Measurements from ENCODE around the gene EMSY. TPM values are rescaled to one million over a fixed set of nuclear protein-coding genes. Genes with fewer than 3 reads are reported as not detected.

Gene EMSY
- total and polyA plus RNA-seq, 2 donors (not counting 3 experiments of a cell fraction or from before 2014, with no cell fraction given) = 18.3 to 25.7 TPM

- Histone ChIP-seq H3K4me2 (ENCODE audit: insufficient read depth, low read length) (no peak overlapping the region), H3K27ac (ENCODE audit: insufficient read depth, low read depth, low read length) (no peak overlapping the region), H3K79me2 (ENCODE audit: control insufficient read depth, insufficient read depth, low read length) (no peaks in the 10 kb centered on the region), H3K4me3 (replicated peaks in 1 of 3; ENCODE audit: insufficient read depth in 1 of 3, low read depth in 1 of 3, low read length in 3 of 3) (no peak overlapping the region), H3K9me1 (replicated peaks; ENCODE audit: control insufficient read depth, extremely low read depth, insufficient read depth, low read length) (no peaks in the 10 kb centered on the region), H3K9ac (replicated peaks; ENCODE audit: extremely low read depth, insufficient read depth, low read length) (no peak overlapping the region), H3K4me1 (ENCODE audit: control insufficient read depth, extremely low read depth, insufficient read depth, low read length) (no peaks in the 10 kb centered on the region), H4K20me1 (replicated peaks; ENCODE audit: control insufficient read depth, extremely low read depth, insufficient read depth, low read length) (no peaks in the 10 kb centered on the region), H2AFZ (ENCODE audit: low read depth, low read length) (no peak overlapping the region), H3K9me3 (replicated peaks; ENCODE audit: control insufficient read depth, insufficient read depth, low read length) (no peaks in the 10 kb centered on the region), H3K27me3 (ENCODE audit: control insufficient read depth in 2 of 2, insufficient read depth in 2 of 2, low read length in 2 of 2) (no peaks in the 10 kb centered on the region), H3K36me3 (ENCODE audit: control insufficient read depth in 2 of 2, extremely low read depth in 1 of 2, insufficient read depth in 2 of 2, low read length in 2 of 2) (peaks cover 4 to 6% of the 10 kb centered on the region in 2 experiments)
- CTCF ChIA-PET = interaction anchor here (0.7 to 1.7 kb wide), 8 partner anchors 9 to 170 kb away, joined by 3 to 6 read pairs (median 3); no protein-coding TSS in a partner anchor
- POLR2A ChIA-PET = no interaction called here
- TF ChIP-seq POLR2AphosphoS5 (IDR thresholded peaks at IDR 0.05; ENCODE audit: insufficient read depth, low read depth, low read length) (no peak), FOS (IDR thresholded peaks at IDR 0.05; ENCODE audit: borderline replicate concordance, insufficient read depth, low read length) (no peak), JUN (IDR thresholded peaks at IDR 0.05; ENCODE audit: borderline replicate concordance, insufficient read depth, insufficient read length, low read depth) (no peak), GATA2 (IDR thresholded peaks at IDR 0.05; ENCODE audit: insufficient read depth, insufficient read length, low read depth, low read length) (no peak), MYC (IDR thresholded peaks at IDR 0.05; ENCODE audit: low read depth, low read length) (no peak), POLR2A (IDR thresholded peaks at IDR 0.05; ENCODE audit: low read depth, low read length) (no peak), EZH2 (IDR thresholded peaks at IDR 0.05; ENCODE audit: borderline replicate concordance, low read depth, low read length, severe bottlenecking) (no peak), MAX (IDR thresholded peaks at IDR 0.05; ENCODE audit: insufficient read depth, insufficient read length) (no peak), CTCF (IDR thresholded peaks at IDR 0.05; ENCODE audit: extremely low read depth in 1 of 2, insufficient read depth in 1 of 2, low read depth in 1 of 2, low read length in 2 of 2) (no peak)
- intact Hi-C loops (cut with micrococcal nuclease) = no loop called here
- no peak for FAIRE-seq
- no peak for DNase-seq (ENCODE audit: low read depth, low spot score)
- BruUV-seq (replicated peaks) = no TSS peak
- dilution Hi-C loops (cut with MboI; ENCODE audit: extremely low pct_ligation_motif_present, low sequenced_read_pairs) = no loop called here
These were observed 80.1 kb downstream of the EMSY start for GRCh38 chr11:76524919-76525318.

All from endothelial cell of umbilical vein (primary cell).